K562 (cell line): ENCODE results near the gene CDC25B. TPM values are rescaled to one million over a fixed set of nuclear protein-coding genes. Genes with fewer than 3 reads are reported as not detected.

Experiments
- ATAC-seq: fragments of 200-7000 bp; cut with Tn5 transposase; 3 replicates; pipeline ENCODE4 v1.9.1; 2020; ENCODE audit warnings: moderate library complexity
- BruUV-seq: library from RNA; stranded (reverse); fragments of 400-500 nt; replicated peaks from 2 replicates; lab custom pipeline; 2021; lab: Mats Ljungman, UMichigan
- CTCF ChIA-PET: fragments of 300-600 bp; formaldehyde crosslinking; extraction: SDS; loops from one replicate; lab custom pipeline; 2021; ENCODE audit warnings: low intra/inter-chr PET ratio; lab: Yijun Ruan, JAX
- POLR2A ChIA-PET: fragments of 300-600, 350-650 bp; sonication (Branson Sonifier 250); formaldehyde crosslinking; extraction: SDS; loops from one replicate; lab custom pipeline; 2021; ENCODE audit warnings: antibody characterized with exemption, inconsistent platforms; lab: Yijun Ruan, JAX
- DNase-seq, 4 experiments: peaks; one replicate each; pipeline versions ENCODE4 v3.0.0 to v3.0.0-alpha.2; 2011 to 2018; ENCODE audit warnings: low spot score in 3 of 4, mixed read lengths in 3 of 4; ENCODE audit errors: extremely low read depth in 1 of 4
- FAIRE-seq: peaks from 2 replicates; lab custom pipeline; 2011; peaks lifted over from hg19 to GRCh38; lab: Jason Lieb, UNC
- H2AFZ ChIP-seq: 2 replicates; pipeline ENCODE4 v1.6.0; 2011; ENCODE audit warnings: low read depth, low read length, control low read depth, inconsistent platforms
- H3K27ac ChIP-seq: fragments of 200-600 bp; 3 replicates; pipeline ENCODE4 v1.8.0; 2011; ENCODE audit warnings: low read depth, mild to moderate bottlenecking, control low read depth, inconsistent platforms, low read length, moderate library complexity, mixed read lengths; ENCODE audit errors: extremely low read depth
- H3K27me3 ChIP-seq, 2 experiments: fragments of 300-600 bp in 1 of 2; 2 replicates in 1 of 2; 3 replicates in 1 of 2; pipeline versions ENCODE4 v1.6.0 to v1.8.0; 2011; ENCODE audit warnings: inconsistent platforms in 2 of 2, low read length in 2 of 2, mild to moderate bottlenecking in 1 of 2, mixed read lengths in 1 of 2, moderate library complexity in 1 of 2; ENCODE audit not compliant: control insufficient read depth in 2 of 2, insufficient read depth in 2 of 2
- H3K36me3 ChIP-seq: fragments of 300-600 bp; 3 replicates; pipeline ENCODE4 v1.8.0; 2011; ENCODE audit warnings: mild to moderate bottlenecking, low read length, inconsistent platforms; ENCODE audit not compliant: control insufficient read depth, insufficient read depth
- H3K4me1 ChIP-seq, 2 experiments: fragments of 200-600 bp in 1 of 2; replicated peaks in 1 of 2; 2 replicates in 1 of 2; 3 replicates in 1 of 2; pipeline versions ENCODE4 v1.5.1 to v1.8.0; 2011; ENCODE audit warnings: inconsistent platforms in 2 of 2, low read length in 2 of 2, mild to moderate bottlenecking in 1 of 2, mixed read lengths in 1 of 2, moderate library complexity in 1 of 2; ENCODE audit not compliant: control insufficient read depth in 2 of 2, insufficient read depth in 2 of 2
- H3K4me2 ChIP-seq: 2 replicates; pipeline ENCODE4 v1.6.1; 2011; ENCODE audit warnings: low read length, control low read depth, inconsistent platforms, mixed read lengths; ENCODE audit not compliant: insufficient read depth
- H3K4me3 ChIP-seq: fragments of 200-600 bp; sonication (generic), shearing (Covaris generic); 2 replicates; pipeline ENCODE4 v1.5.1; 2016; ENCODE audit warnings: control low read depth, inconsistent platforms
- H3K79me2 ChIP-seq: fragments of 200-600 bp; 3 replicates; pipeline ENCODE4 v1.8.0; 2011; ENCODE audit warnings: low read length, inconsistent platforms; ENCODE audit not compliant: control insufficient read depth, insufficient read depth
- H3K9ac ChIP-seq, 2 experiments: 2 replicates each; pipeline versions ENCODE4 v1.6.0 to v1.6.1; 2011; ENCODE audit warnings: low read depth in 2 of 2, low read length in 2 of 2, control low read depth in 1 of 2, inconsistent platforms in 1 of 2, mild to moderate bottlenecking in 1 of 2, mixed read lengths in 1 of 2; ENCODE audit not compliant: insufficient read depth in 1 of 2
- H3K9me1 ChIP-seq: one replicate; pipeline ENCODE4 v1.6.0; 2011; ENCODE audit warnings: inconsistent platforms, mild to moderate bottlenecking, low read length, moderate library complexity; ENCODE audit not compliant: control insufficient read depth, insufficient read depth
- H3K9me3 ChIP-seq: replicated peaks from 2 replicates; pipeline ENCODE4 v1.5.1; 2011; ENCODE audit warnings: low read depth, low read length, inconsistent platforms; ENCODE audit not compliant: control insufficient read depth, insufficient read depth
- H4K20me1 ChIP-seq: replicated peaks from 2 replicates; pipeline ENCODE4 v1.6.1; 2011; ENCODE audit warnings: low read length, inconsistent platforms, mixed read lengths; ENCODE audit not compliant: control insufficient read depth, insufficient read depth
- ATF7 ChIP-seq: fragments of 450-650 bp; IDR thresholded peaks from 2 replicates; pipeline ENCODE4 v1.7.1; 2014; ENCODE audit warnings: mild to moderate bottlenecking, moderate library complexity
- COPS2 ChIP-seq: fragments of 450-650 bp; conservative IDR thresholded peaks from 2 replicates; pipeline ENCODE4 v1.6.1; 2016; ENCODE audit warnings: mild to moderate bottlenecking, moderate library complexity
- HMG20A ChIP-seq: fragments of 450-650 bp; formaldehyde crosslinking; conservative IDR thresholded peaks from 2 replicates; pipeline ENCODE4 v1.4.0; 2020; ENCODE audit warnings: mild to moderate bottlenecking, mixed read lengths
- KAT2B ChIP-seq: IDR thresholded peaks from one replicate; pipeline ENCODE4 v1.6.1; 2012; ENCODE audit warnings: low read depth, mild to moderate bottlenecking, control low read depth, inconsistent platforms, low read length, moderate library complexity
- MTF1 ChIP-seq: fragments of 250-450 bp; sonication (Bioruptor Pico); IDR thresholded peaks from 2 replicates; pipeline ENCODE4 v1.9.0; 2021; ENCODE audit warnings: moderate library complexity, mild to moderate bottlenecking, inconsistent platforms, borderline replicate concordance
- NR2C1 ChIP-seq, 2 experiments: fragments of 450-650 bp; IDR thresholded peaks; 2 replicates each; pipeline ENCODE4 v1.6.1; 2017; ENCODE audit warnings: mild to moderate bottlenecking in 2 of 2, antibody characterized with exemption in 1 of 2, inconsistent platforms in 1 of 2, missing compliant biosample characterization in 1 of 2, missing genetic modification characterization in 1 of 2
- RAD21 ChIP-seq, 2 experiments: fragments of 250-450 bp in 1 of 2; fragments of 450-650 bp in 1 of 2; sonication (Bioruptor Pico) in 1 of 2; formaldehyde crosslinking in 1 of 2; IDR thresholded peaks in 1 of 2; conservative IDR thresholded peaks in 1 of 2; 2 replicates each; pipeline versions ENCODE4 v1.4.0 to v1.8.0; 2020 to 2022; ENCODE audit warnings: mild to moderate bottlenecking in 2 of 2, moderate library complexity in 1 of 2
- SIN3A ChIP-seq, 2 experiments: fragments of 150-350 bp in 1 of 2; IDR thresholded peaks; 2 replicates each; pipeline ENCODE4 v1.6.1; 2011 to 2016; ENCODE audit warnings: borderline replicate concordance in 2 of 2, low read depth in 2 of 2, low read length in 2 of 2, mild to moderate bottlenecking in 2 of 2, moderate library complexity in 2 of 2; ENCODE audit not compliant: control insufficient read depth in 1 of 2
- SMC3 ChIP-seq: conservative IDR thresholded peaks from 2 replicates; pipeline ENCODE4 v1.6.1; 2011; ENCODE audit warnings: low read depth, low read length, improper control_type of control experiment; ENCODE audit not compliant: insufficient read depth
- SNRNP70 ChIP-seq: fragments of 200-400 bp; formaldehyde crosslinking; optimal IDR thresholded peaks from 2 replicates; pipeline ENCODE3; 2017; ENCODE audit warnings: low read depth, low read length
- SOX6 ChIP-seq: fragments of 450-650 bp; IDR thresholded peaks from 2 replicates; pipeline ENCODE4 v1.6.1; 2014; ENCODE audit warnings: mild to moderate bottlenecking
- ZKSCAN3 ChIP-seq: fragments of 250-450 bp; sonication (Bioruptor Pico); IDR thresholded peaks from 2 replicates; pipeline ENCODE4 v1.4.0; 2020
- ZNF77 ChIP-seq: fragments of 250-450 bp; sonication (Bioruptor Pico); IDR thresholded peaks from 2 replicates; pipeline ENCODE4 v1.5.0; 2020
- WGBS: fragments of 100-300 bp; shearing (Covaris generic); methylation state at CpG from one replicate; pipeline ENCODE4 v1.1.6; 2016; ENCODE audit warnings: low coverage, mixed read lengths; ENCODE audit not compliant: insufficient coverage; ENCODE audit errors: missing lambda C conversion rate; 5-methylcytosine and 5-hydroxymethylcytosine counted together
- in situ Hi-C: fragments of 300-500 bp; cut with MboI; formaldehyde crosslinking; loops from 4 replicates; pipeline ENCODE4 v1.15.0; 2018; ENCODE audit warnings: inconsistent platforms, mixed read lengths
- intact Hi-C: fragments of 100-400 bp; cut with micrococcal nuclease; formaldehyde crosslinking; loops from 2 replicates; pipeline ENCODE4 v1.14.2; 2022
- polyA plus RNA-seq, 8 experiments: library from polyadenylated mRNA; depleted of rRNA in 4 of 8; stranded (reverse) in 5 of 8; unstranded in 3 of 8; fragments of >200 nt; fragmentation: Nextera tagmentation in 2 of 8; fragmentation: Illumina TruSeq in 1 of 8; extraction: Ambion mirVana in 2 of 8; extraction: Trizol in 1 of 8; gene quantifications; 2 replicates each; pipeline versions ENCODE4 v1.2.1 to v1.2.3, GENCODE V29; 2011 to 2014; ENCODE audit warnings: inconsistent platforms in 1 of 8, missing spikeins in 1 of 8
- total RNA-seq, 7 experiments: library from RNA; depleted of rRNA in 6 of 7; stranded (reverse); fragments of >200 nt in 6 of 7; fragmentation: Illumina TruSeq in 2 of 7; extraction: Trizol in 2 of 7; gene quantifications; 2 replicates each; pipeline versions ENCODE4 v1.2.1 to v1.2.3, GENCODE V29; 2011 to 2021; ENCODE audit warnings: low replicate concordance in 1 of 7
- TF ChIP-seq, protein P1 (sequence below): fragments of 250-450 bp; sonication (Bioruptor Pico); IDR thresholded peaks from 2 replicates; pipeline ENCODE4 v1.4.0; 2020; ENCODE audit warnings: borderline replicate concordance
- TF ChIP-seq, protein P2 (sequence below), 3 experiments: IDR thresholded peaks in 2 of 3; conservative IDR thresholded peaks in 1 of 3; 2 replicates each; pipeline ENCODE4 v1.5.1; 2011 to 2012; ENCODE audit warnings: low read length in 3 of 3, mild to moderate bottlenecking in 3 of 3, control low read depth in 2 of 3, improper control_type of control experiment in 1 of 3, inconsistent platforms in 1 of 3, low read depth in 1 of 3, mixed read lengths in 1 of 3, moderate library complexity in 1 of 3; ENCODE audit not compliant: insufficient read depth in 2 of 3

The CDC25B gene
- total and polyA plus RNA-seq, 9 of the 15 experiments (the other 6 are each of a cell fraction or from before 2014, with no cell fraction given): 2.3 to 35.7 (median 9.5) TPM

DNA sequence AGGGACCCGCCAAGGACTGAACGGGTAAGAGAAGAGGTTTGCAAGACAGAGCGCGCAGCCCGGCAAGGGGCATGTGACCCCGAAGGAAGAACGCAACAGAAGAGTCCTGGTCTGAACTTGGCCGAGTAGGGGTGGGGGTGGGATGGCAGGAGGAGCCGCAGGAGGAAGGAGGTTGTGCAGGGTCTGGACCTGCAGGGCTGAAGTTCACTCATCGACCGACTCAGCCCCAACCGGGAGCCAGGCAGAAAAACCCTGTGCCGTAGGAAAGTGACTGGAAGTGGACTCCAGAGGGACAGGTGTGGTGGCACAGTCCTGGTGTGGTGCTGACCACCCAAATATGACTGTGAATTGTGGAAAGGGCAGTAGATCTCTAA lies 43.7 kb upstream of the CDC25B start (continued):
- no peak for TF ChIP-seq COPS2
- no peak for TF ChIP-seq SNRNP70
- TF ChIP-seq, protein P1, sequence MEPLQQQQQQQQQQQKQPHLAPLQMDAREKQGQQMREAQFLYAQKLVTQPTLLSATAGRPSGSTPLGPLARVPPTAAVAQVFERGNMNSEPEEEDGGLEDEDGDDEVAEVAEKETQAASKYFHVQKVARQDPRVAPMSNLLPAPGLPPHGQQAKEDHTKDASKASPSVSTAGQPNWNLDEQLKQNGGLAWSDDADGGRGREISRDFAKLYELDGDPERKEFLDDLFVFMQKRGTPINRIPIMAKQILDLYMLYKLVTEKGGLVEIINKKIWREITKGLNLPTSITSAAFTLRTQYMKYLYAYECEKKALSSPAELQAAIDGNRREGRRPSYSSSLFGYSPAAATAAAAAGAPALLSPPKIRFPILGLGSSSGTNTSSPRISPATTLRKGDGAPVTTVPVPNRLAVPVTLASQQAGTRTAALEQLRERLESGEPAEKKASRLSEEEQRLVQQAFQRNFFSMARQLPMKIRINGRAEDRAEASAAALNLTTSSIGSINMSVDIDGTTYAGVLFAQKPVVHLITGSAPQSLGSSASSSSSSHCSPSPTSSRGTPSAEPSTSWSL (CRISPR knock-in tag): no peak
- TF ChIP-seq NR2C1 (IDR thresholded peaks at IDR 0.05): no peak
- TF ChIP-seq NR2C1 (tag; IDR thresholded peaks at IDR 0.05): no peak
- TF ChIP-seq KAT2B: no peak
- TF ChIP-seq HMG20A (CRISPR knock-in tag): no peak
- TF ChIP-seq ATF7: no peak
- no peak for TF ChIP-seq SOX6
- TF ChIP-seq ZKSCAN3 (CRISPR knock-in tag): no peak
- TF ChIP-seq, all 486 proteins: peak for 0

DNA sequence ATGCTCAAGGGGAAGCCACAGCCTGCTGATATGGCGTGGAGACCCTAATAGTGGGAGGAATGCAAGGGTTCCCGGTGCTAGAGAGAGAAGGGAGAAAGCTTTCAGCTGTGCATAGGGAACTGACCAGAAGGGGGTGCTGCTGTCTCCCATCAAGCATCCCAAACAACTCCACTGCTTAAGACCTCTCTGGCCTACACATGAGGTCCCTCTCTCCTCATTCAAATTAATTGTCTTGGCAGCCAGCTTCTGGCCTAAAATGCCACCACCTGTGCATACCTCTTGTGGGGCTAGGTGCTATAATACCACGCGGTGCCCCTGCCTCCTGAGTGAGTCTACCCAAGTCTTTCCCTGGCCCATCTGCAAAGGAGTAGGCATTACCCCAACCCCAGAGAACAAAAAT lies 43.0 kb upstream of the CDC25B start:
- Histone ChIP-seq H3K9ac (no peak overlapping the region), H4K20me1 (no peaks in the 10 kb centered on the region), H3K4me1 (peaks cover 0 to 22% of the 10 kb centered on the region in 2 experiments; a peak in 2 of 5 replicates), H3K79me2 (no peaks in the 10 kb centered on the region), H3K27me3 (no peaks in the 10 kb centered on the region), H3K9me3 (no peaks in the 10 kb centered on the region), H3K9me1 (peaks cover 2% of the 10 kb centered on the region), H3K36me3 (peaks cover 40% of the 10 kb centered on the region; the same call in 2 of the 3 replicates), H2AFZ (no peak overlapping the region), H3K4me3 (no peak overlapping the region), H3K27ac (no peak overlapping the region), H3K4me2 (no peak overlapping the region)
- WGBS: 58% methylated on average over 4 of the region's 4 CpGs
- DNase-seq (peak; percentile 46 to 63 (median 48)), FAIRE-seq (peak; percentile 26), ATAC-seq (peak; percentile 85)
- in situ Hi-C loops (no loop called here), intact Hi-C loops (loop anchor here (1.0 kb wide), 1 partner anchor 28 kb away; the partner anchor contains the start of gene SPEF1)
- no TSS peak for BruUV-seq
- ChIA-PET CTCF (interaction anchor here (0.8 kb wide), 1 partner anchor 34 kb away, joined by 7 read pairs; no protein-coding TSS in a partner anchor), POLR2A (interaction anchor here (0.7 kb wide), 1 partner anchor 1218 kb away, joined by 3 read pairs; no protein-coding TSS in a partner anchor)
- TF ChIP-seq, protein P2, sequence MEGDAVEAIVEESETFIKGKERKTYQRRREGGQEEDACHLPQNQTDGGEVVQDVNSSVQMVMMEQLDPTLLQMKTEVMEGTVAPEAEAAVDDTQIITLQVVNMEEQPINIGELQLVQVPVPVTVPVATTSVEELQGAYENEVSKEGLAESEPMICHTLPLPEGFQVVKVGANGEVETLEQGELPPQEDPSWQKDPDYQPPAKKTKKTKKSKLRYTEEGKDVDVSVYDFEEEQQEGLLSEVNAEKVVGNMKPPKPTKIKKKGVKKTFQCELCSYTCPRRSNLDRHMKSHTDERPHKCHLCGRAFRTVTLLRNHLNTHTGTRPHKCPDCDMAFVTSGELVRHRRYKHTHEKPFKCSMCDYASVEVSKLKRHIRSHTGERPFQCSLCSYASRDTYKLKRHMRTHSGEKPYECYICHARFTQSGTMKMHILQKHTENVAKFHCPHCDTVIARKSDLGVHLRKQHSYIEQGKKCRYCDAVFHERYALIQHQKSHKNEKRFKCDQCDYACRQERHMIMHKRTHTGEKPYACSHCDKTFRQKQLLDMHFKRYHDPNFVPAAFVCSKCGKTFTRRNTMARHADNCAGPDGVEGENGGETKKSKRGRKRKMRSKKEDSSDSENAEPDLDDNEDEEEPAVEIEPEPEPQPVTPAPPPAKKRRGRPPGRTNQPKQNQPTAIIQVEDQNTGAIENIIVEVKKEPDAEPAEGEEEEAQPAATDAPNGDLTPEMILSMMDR (IDR thresholded peaks at IDR 0.05 in 2 of 3, conservative IDR thresholded peaks at IDR 0.05 in 1 of 3; ENCODE audit: insufficient read depth in 2 of 3, low read depth in 1 of 3, low read length in 3 of 3): peak; percentile 55 to 71 (median 71)
- no peak for TF ChIP-seq ZNF77 (CRISPR knock-in tag)
- TF ChIP-seq SIN3A (IDR thresholded peaks at IDR 0.05; ENCODE audit: borderline replicate concordance in 2 of 2, control insufficient read depth in 1 of 2, low read depth in 2 of 2, low read length in 2 of 2): no peak
- TF ChIP-seq SMC3: 0 out of 2 replicates have a peak, but pooled peaks have one; percentile 14
- peak; percentile 28 to 57; a peak in 3 of 4 replicates for TF ChIP-seq RAD21 (CRISPR knock-in tag; conservative IDR thresholded peaks at IDR 0.05 in 1 of 2, IDR thresholded peaks at IDR 0.05 in 1 of 2)
- TF ChIP-seq MTF1 (CRISPR knock-in tag): no peak
